NCI-H524 (cell line): Measurements from ENCODE around the gene UST.
A peak's percentile ranks its signal among the peaks of the same experiment; 100 is the strongest.

Experiments used
- DNase-seq, 2 experiments: peaks; one replicate each; lab custom pipeline; 2025; lab: John Stamatoyannopoulos, UW

The UST gene

DNA sequence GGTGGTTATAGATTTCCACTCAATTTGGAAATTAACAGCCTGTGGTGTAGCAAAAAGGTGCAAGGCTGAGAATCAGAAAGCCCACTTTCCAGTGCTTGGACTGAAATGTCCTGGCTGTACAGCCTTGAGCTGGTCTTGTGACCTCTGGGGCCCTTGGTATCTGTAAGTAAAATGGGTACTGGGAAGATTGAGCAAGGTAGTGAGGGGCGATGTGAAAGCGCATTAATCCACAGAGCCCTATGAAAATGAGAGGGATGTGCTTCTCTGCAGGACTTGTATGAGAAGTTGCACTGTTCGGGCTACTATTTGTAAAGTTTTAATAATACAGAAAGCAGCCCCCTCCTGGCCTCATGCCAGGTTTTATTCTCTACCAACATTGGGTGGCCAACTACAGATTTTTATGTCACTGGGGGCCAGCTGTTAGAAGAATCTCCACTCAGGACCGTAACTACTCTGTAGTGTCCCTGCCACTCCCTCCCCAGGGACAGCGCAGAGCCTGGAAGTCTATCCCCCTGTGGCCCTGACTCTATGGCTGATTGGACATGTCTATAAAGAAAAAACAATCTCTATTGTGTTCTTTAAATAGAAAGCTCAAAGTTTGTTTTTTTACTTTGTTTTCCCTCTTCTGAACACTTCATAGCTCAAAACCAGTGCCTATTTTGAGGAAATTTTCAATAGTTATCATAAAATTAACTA lies 316.0 kb downstream of the UST start:
- DNase-seq, result no peak

DNA sequence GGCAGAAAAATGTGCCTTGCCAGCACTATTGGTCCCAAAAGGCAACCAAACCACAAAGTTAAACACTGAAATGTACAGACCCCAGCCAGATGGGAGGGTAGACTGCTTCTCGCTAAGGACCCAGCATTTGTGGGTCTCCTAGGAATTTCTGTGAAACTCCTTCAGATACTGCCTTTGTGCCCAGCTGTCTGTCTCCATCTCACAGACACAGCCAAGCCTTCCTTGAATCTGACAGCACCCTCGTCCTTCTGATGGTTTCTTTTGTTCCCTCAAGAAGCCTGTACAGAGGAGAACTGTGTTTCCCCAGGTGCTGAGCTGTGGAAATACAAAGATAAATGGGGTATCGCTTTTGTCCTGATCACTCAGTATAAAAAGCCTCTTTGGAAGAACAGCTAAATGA lies 316.6 kb downstream of the UST start:
- DNase-seq, result peak; percentile 8 to 38

DNA sequence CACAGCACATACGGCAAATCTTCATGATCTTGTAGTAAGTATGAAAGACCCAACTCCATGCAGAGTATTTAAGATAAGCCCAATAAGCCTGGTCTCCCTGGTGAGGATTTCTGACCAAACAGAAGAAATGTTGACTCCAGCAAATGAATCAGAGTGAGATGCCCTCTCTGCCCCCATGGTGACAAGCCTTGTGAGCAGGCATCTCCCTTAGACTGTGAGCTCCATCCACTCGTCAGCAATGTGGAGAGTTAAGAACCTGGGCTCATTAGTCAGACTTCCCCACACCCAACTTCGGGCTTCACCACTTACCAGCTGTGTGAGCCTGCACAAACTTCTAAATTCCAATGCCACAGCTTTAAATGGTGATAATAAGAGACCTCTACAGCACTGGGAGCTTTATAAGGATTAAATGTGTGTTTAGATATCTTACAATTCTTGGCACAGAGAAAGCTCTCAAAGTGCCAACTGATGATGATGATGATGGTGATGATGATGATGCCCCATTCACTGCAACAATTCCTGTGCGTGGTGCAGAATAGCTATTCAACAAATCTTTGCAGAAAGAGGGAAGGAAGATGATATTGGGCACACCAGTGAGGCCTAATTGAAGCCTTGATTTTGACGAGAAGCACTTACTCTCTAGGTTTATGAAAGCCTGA lies 317.3 kb downstream of the UST start:
- DNase-seq, result no peak

GRCh38 chr6:149064660-149065015 lies 317.8 kb downstream of the UST start:
- no peak for DNase-seq

- DNase-seq, result no peak
Measured at GRCh38 chr6:149065121-149065520, 318.3 kb downstream of the UST start.

- DNase-seq, result no peak
Measured at GRCh38 chr6:149065658-149066556, 319.1 kb downstream of the UST start.

GRCh38 chr6:149071997-149072396 lies 325.2 kb downstream of the UST start:
- no peak for DNase-seq

GRCh38 chr6:149074832-149075258 lies 328.0 kb downstream of the UST start:
- DNase-seq, result no peak

DNA sequence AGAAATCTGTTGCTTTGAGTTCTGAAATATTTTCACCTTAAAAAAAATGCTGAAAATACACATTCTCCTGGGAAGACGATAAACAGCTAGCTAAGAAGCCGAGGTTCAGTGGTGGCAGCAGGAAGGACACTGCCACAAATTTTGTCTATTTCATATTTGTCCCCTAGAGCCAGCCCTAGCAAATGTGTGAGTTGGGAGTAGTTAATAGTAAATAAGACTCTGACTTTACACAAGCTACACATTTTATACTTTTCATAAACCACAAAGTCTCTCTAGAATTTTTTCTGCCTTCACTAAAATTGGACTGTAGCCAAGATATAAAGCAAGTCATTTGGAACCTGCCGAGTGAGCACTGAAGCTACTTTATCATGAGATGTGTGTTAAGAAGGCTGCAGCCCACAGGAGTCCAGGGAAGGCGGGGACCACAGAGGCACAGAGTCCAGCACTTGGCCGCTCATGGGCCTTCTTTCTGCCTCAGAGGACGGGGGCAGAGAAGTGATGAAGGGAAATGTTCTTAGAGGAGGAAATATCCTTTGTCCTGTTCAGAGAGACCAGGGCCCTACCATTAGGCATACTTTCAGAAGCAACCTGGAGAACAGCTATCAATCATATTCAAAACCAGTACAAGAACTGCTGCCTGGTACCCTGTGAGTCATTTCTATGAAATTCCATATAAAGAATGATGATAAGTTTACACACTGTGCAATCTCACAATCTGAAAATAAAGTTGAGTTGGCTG lies 329.0 kb downstream of the UST start:
- no peak for DNase-seq

GRCh38 chr6:149076355-149076734 lies 329.5 kb downstream of the UST start:
- DNase-seq, result no peak

GRCh38 chr6:149077208-149077607 lies 330.4 kb downstream of the UST start:
- no peak for DNase-seq

- no peak for DNase-seq
Measured at GRCh38 chr6:149078211-149078782, 331.5 kb downstream of the UST start.

- peak in 1 of 2 experiments; percentile 45 for DNase-seq
Measured at GRCh38 chr6:149079456-149079855, 332.6 kb downstream of the UST start.

DNA sequence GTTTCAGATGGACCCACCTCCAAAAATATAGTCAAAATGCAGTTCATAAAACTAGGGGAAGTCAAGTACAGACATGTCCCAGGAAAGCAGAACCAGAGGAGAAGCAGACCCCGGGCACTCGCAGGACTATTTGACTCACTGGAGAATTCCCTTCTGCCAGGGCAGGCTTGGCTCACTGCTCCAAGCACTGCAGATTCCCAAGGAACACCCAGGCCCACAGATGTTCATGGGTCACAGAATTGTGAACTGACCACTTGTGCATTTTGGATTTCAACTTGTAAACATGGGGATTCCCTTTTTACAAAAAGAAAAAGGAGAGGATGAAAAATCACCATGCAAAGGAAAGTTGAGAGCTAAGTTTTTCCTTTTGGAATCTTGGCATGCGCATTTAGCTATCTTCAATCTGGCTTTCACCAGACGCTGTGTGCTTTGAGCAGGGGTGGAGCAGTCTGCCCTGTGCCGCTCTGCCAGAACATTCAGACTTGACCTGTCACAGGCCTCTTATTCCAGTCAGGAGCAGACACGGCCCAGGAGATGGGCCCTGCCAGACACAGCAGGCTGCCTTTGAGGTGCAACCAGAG lies 333.2 kb downstream of the UST start:
- DNase-seq, result no peak

- no peak for DNase-seq
Measured at GRCh38 chr6:149080511-149080910, 333.7 kb downstream of the UST start.

- no peak for DNase-seq
Measured at GRCh38 chr6:149081281-149081680, 334.5 kb downstream of the UST start.

DNA sequence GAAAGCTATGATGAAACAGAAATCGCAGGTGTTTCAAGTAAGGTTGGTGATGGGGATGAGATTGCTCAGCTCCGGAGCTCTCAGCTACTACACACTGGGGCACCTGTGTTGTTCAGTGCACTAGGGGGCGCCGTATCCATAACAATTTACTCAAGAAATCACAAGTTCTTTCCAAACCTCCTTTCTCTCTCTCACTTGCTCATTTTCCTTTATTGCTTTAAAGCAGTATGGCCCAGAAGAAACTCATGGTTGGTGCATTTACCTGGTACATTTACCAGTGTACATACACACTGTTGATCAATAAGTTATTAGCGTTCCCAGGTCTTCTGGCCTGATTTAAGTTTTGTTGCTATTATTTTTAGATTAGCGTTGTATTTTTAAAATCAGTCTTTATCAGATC lies 335.5 kb downstream of the UST start:
- DNase-seq, result peak; percentile 61 to 75

- no peak for DNase-seq
Measured at GRCh38 chr6:149084026-149084425, 337.2 kb downstream of the UST start.

GRCh38 chr6:149084808-149085556 lies 338.2 kb downstream of the UST start:
- DNase-seq, result no peak

DNA sequence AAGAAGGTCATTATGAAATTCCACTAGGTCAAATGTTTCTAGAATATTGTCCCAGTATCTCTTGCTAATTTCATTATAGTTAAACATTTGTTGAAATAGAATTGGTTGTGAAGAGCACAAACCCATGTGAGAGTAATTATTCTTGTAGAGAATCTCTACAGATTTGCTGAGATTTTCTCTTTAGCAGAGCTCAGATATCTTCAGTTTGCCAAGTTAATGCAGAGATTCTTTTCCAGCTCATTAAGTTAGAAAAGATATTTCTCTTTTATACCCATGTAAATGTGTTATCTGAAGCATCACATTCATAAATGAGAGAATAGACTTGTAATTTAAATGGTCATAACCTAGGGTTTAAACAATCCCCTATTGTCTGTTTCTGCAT lies 338.7 kb downstream of the UST start:
- no peak for DNase-seq

DNA sequence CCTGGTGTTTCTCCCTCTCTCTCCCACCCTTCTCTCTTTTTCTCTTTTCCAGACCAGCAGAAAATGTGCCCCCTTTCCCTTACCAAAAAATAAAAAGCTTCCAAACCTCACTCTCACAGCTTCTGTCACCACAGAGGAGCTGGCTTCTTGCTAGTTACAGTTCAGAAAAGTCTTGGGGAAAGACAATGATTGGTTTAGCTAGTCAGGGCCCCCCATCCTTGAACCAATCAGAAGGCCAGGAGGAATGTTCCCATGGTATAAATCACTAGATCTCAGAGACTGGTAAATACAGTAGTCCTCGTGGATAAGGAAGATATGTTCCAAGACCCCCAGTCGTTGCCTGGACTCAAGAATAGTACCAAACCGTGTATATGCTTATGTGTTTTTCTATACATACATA lies 339.5 kb downstream of the UST start:
- no peak for DNase-seq
